IMR-90 (cell line): ENCODE measurements around the gene LPCAT4. TPM values are rescaled to one million over a fixed set of nuclear protein-coding genes. Genes with fewer than 3 reads are reported as not detected.

Experiments
- ATAC-seq: fragments of 200-7000 bp; cut with Tn5 transposase; 2 replicates; pipeline ENCODE4 v1.9.1; 2020; ENCODE audit warnings: low read depth, mild to moderate bottlenecking, moderate library complexity
- BruUV-seq: library from RNA; stranded (reverse); fragments of 400-500 nt; replicated peaks from 2 replicates; lab custom pipeline; 2021; lab: Mats Ljungman, UMichigan
- CTCF ChIA-PET: fragments of 300-600 bp; formaldehyde crosslinking; extraction: SDS; loops from one replicate; lab custom pipeline; 2021; ENCODE audit warnings: antibody characterized with exemption; lab: Yijun Ruan, JAX
- POLR2A ChIA-PET: fragments of 300-600 bp; sonication (Branson Sonifier 250); formaldehyde crosslinking; loops from one replicate; lab custom pipeline; 2022; ENCODE audit warnings: antibody characterized with exemption; ENCODE audit not compliant: unreplicated experiment; lab: Charles Lee
- DNase-seq: peaks from one replicate; pipeline ENCODE4 v3.0.0; 2013
- H2AFZ ChIP-seq: replicated peaks from 2 replicates; pipeline ENCODE3; 2013; ENCODE audit warnings: low read length, mild to moderate bottlenecking; ENCODE audit not compliant: poor library complexity
- H2AK5ac ChIP-seq: 2 replicates; pipeline ENCODE4 v1.6.1; 2013; ENCODE audit warnings: low read depth, low read length, inconsistent platforms
- H2AK9ac ChIP-seq: replicated peaks from 2 replicates; pipeline ENCODE3; 2013; ENCODE audit warnings: mild to moderate bottlenecking, low read depth, low read length, moderate library complexity; ENCODE audit not compliant: poor library complexity
- H2BK120ac ChIP-seq: 2 replicates; pipeline ENCODE4 v1.6.1; 2013; ENCODE audit warnings: low read depth, low read length, inconsistent platforms
- H2BK15ac ChIP-seq: 3 replicates; pipeline ENCODE4 v1.6.1; 2013; ENCODE audit warnings: low read depth, low read length, inconsistent platforms
- H2BK20ac ChIP-seq: 2 replicates; pipeline ENCODE4 v1.6.1; 2013; ENCODE audit warnings: low read depth, mild to moderate bottlenecking, inconsistent platforms, low read length, moderate library complexity
- H2BK5ac ChIP-seq: 2 replicates; pipeline ENCODE4 v1.6.1; 2013; ENCODE audit warnings: mild to moderate bottlenecking, low read depth, low read length, inconsistent platforms; ENCODE audit not compliant: poor library complexity, severe bottlenecking
- H3K14ac ChIP-seq: replicated peaks from 2 replicates; pipeline ENCODE4 v1.6.1; 2013; ENCODE audit warnings: low read depth, low read length, inconsistent platforms
- H3K18ac ChIP-seq: 2 replicates; pipeline ENCODE4 v1.6.1; 2013; ENCODE audit warnings: low read depth, low read length, control low read depth
- H3K23ac ChIP-seq: 2 replicates; pipeline ENCODE4 v1.6.1; 2013; ENCODE audit warnings: low read depth, low read length, inconsistent platforms
- H3K27ac ChIP-seq: 2 replicates; pipeline ENCODE4 v1.5.1; 2013; ENCODE audit warnings: mild to moderate bottlenecking, control low read depth, low read length; ENCODE audit not compliant: insufficient read depth
- H3K27me3 ChIP-seq: 2 replicates; pipeline ENCODE4 v1.6.1; 2013; ENCODE audit warnings: low read length; ENCODE audit not compliant: control insufficient read depth, insufficient read depth
- H3K36me3 ChIP-seq: 2 replicates; pipeline ENCODE4 v1.6.1; 2013; ENCODE audit warnings: low read length, mixed read lengths; ENCODE audit not compliant: control insufficient read depth, insufficient read depth
- H3K4ac ChIP-seq: 2 replicates; pipeline ENCODE4 v1.6.1; 2013; ENCODE audit warnings: low read depth, low read length, inconsistent platforms
- H3K4me1 ChIP-seq: 2 replicates; pipeline ENCODE4 v1.6.1; 2013; ENCODE audit warnings: low read length, mixed read lengths; ENCODE audit not compliant: control insufficient read depth, insufficient read depth
- H3K4me2 ChIP-seq: 2 replicates; pipeline ENCODE4 v1.6.1; 2013; ENCODE audit warnings: low read depth, mild to moderate bottlenecking, control low read depth, low read length, moderate library complexity
- H3K4me3 ChIP-seq: 2 replicates; pipeline ENCODE4 v1.5.1; 2013; ENCODE audit warnings: low read depth, mild to moderate bottlenecking, control low read depth, low read length, moderate library complexity; ENCODE audit not compliant: insufficient read depth
- H3K56ac ChIP-seq: 2 replicates; pipeline ENCODE4 v1.6.1; 2013; ENCODE audit warnings: low read length, inconsistent platforms; ENCODE audit not compliant: insufficient read depth; ENCODE audit errors: extremely low read depth
- H3K79me1 ChIP-seq, 2 experiments: 2 replicates each; pipeline ENCODE4 v1.6.1; 2013; ENCODE audit warnings: low read length in 2 of 2, inconsistent platforms in 1 of 2, low read depth in 1 of 2
- H3K9ac ChIP-seq: 2 replicates; pipeline ENCODE4 v1.6.1; 2013; ENCODE audit warnings: low read depth, low read length, control low read depth
- H3K9me1 ChIP-seq: 2 replicates; pipeline ENCODE4 v1.6.1; 2013; ENCODE audit warnings: low read length, inconsistent platforms; ENCODE audit not compliant: insufficient read depth
- H3K9me3 ChIP-seq: 2 replicates; pipeline ENCODE4 v1.6.1; 2013; ENCODE audit warnings: low read length; ENCODE audit not compliant: control insufficient read depth, insufficient read depth
- H4K20me1 ChIP-seq: 2 replicates; pipeline ENCODE4 v1.6.1; 2013; ENCODE audit warnings: low read length, inconsistent platforms; ENCODE audit not compliant: insufficient read depth
- H4K5ac ChIP-seq: 2 replicates; pipeline ENCODE4 v1.6.1; 2013; ENCODE audit warnings: mild to moderate bottlenecking, low read depth, low read length, control low read depth
- H4K8ac ChIP-seq, 2 experiments: 2 replicates each; pipeline ENCODE4 v1.6.1; 2013; ENCODE audit warnings: low read depth in 2 of 2, low read length in 2 of 2, control low read depth in 1 of 2, inconsistent platforms in 1 of 2
- H4K91ac ChIP-seq: 2 replicates; pipeline ENCODE4 v1.6.1; 2013; ENCODE audit warnings: low read depth, low read length, inconsistent platforms; ENCODE audit not compliant: insufficient read depth
- BHLHE40 ChIP-seq: fragments of 150-350 bp; IDR thresholded peaks from 2 replicates; pipeline ENCODE4 v1.6.1; 2016; ENCODE audit warnings: mild to moderate bottlenecking, low read depth, low read length
- CEBPB ChIP-seq: IDR thresholded peaks from 2 replicates; pipeline ENCODE4 v1.6.1; 2012; ENCODE audit warnings: low read depth, low read length, improper control_type of control experiment
- CHD1 ChIP-seq: IDR thresholded peaks from 2 replicates; pipeline ENCODE4 v1.6.1; 2012; ENCODE audit warnings: low read depth, low read length, improper control_type of control experiment
- CTCF ChIP-seq: conservative IDR thresholded peaks from 2 replicates; pipeline ENCODE4 v1.5.1; 2012; ENCODE audit warnings: mild to moderate bottlenecking, low read depth, low read length, improper control_type of control experiment
- FOS ChIP-seq: fragments of 150-350 bp; IDR thresholded peaks from 2 replicates; pipeline ENCODE4 v1.6.1; 2016; ENCODE audit warnings: low read depth, low read length
- MAFK ChIP-seq: IDR thresholded peaks from 2 replicates; pipeline ENCODE4 v1.6.1; 2012; ENCODE audit warnings: low read depth, low read length, improper control_type of control experiment
- MAZ ChIP-seq: IDR thresholded peaks from 2 replicates; pipeline ENCODE4 v1.6.1; 2012; ENCODE audit warnings: low read depth, mild to moderate bottlenecking, low read length, improper control_type of control experiment, moderate library complexity, borderline replicate concordance
- MXI1 ChIP-seq: IDR thresholded peaks from 2 replicates; pipeline ENCODE4 v1.6.1; 2012; ENCODE audit warnings: low read depth, mild to moderate bottlenecking, low read length, moderate library complexity, borderline replicate concordance
- NFE2L2 ChIP-seq: fragments of 150-350 bp; IDR thresholded peaks from 2 replicates; pipeline ENCODE4 v1.6.1; 2016; ENCODE audit warnings: low read depth, mild to moderate bottlenecking, low read length
- POLR2A ChIP-seq: IDR thresholded peaks from 2 replicates; pipeline ENCODE4 v1.6.1; 2012; ENCODE audit warnings: mild to moderate bottlenecking, low read depth, low read length
- RAD21 ChIP-seq: IDR thresholded peaks from 2 replicates; pipeline ENCODE4 v1.6.1; 2012; ENCODE audit warnings: low read length, improper control_type of control experiment
- RCOR1 ChIP-seq: IDR thresholded peaks from 2 replicates; pipeline ENCODE4 v1.6.1; 2012; ENCODE audit warnings: mild to moderate bottlenecking, low read length, improper control_type of control experiment; ENCODE audit not compliant: insufficient replicate concordance
- RFX5 ChIP-seq: IDR thresholded peaks from 2 replicates; pipeline ENCODE4 v1.8.0; 2012; ENCODE audit warnings: low read depth, mild to moderate bottlenecking, low read length, moderate library complexity
- SMC3 ChIP-seq: fragments of 150-350 bp; IDR thresholded peaks from 2 replicates; pipeline ENCODE4 v1.6.1; 2016; ENCODE audit warnings: low read depth, mild to moderate bottlenecking, antibody characterized with exemption, low read length, moderate library complexity
- USF2 ChIP-seq: fragments of 150-350 bp; IDR thresholded peaks from 2 replicates; pipeline ENCODE4 v1.6.1; 2017; ENCODE audit warnings: mild to moderate bottlenecking, antibody characterized with exemption, low read length, low read depth
- WGBS, 2 experiments: methylation state at CpG; one replicate each; pipeline versions ENCODE4 v1.1.5 to v1.1.7; 2013; ENCODE audit warnings: missing lambda C conversion rate in 2 of 2; ENCODE audit not compliant: insufficient read length in 1 of 2; ENCODE audit errors: extremely low coverage in 2 of 2; 5-methylcytosine and 5-hydroxymethylcytosine counted together
- dilution Hi-C: fragments of 300-500 bp; cut with HindIII; formaldehyde crosslinking; loops from one replicate; pipeline ENCODE4 v1.14.3; 2018; ENCODE audit warnings: low sequenced_read_pairs; ENCODE audit not compliant: unreplicated experiment
- in situ Hi-C: fragments of 300-500 bp; cut with MboI; formaldehyde crosslinking; loops from 3 replicates; pipeline ENCODE4 v1.14.3; 2019; ENCODE audit warnings: low sequenced_read_pairs, inconsistent platforms, mixed read lengths
- intact Hi-C: fragments of 100-400 bp; cut with micrococcal nuclease; formaldehyde crosslinking; loops from 2 replicates; pipeline ENCODE4 v1.10.0; 2022
- polyA plus RNA-seq, 3 experiments: library from polyadenylated mRNA; depleted of rRNA; stranded (reverse); fragments of >200 nt; gene quantifications; 2 replicates each; pipeline ENCODE4 v1.2.3, GENCODE V29; 2012; ENCODE audit warnings: low replicate concordance in 1 of 3
- total RNA-seq: library from RNA; depleted of rRNA; stranded (reverse); fragments of >200 nt; gene quantifications from 2 replicates; pipeline ENCODE4 v1.2.3, GENCODE V29; 2012
- TF ChIP-seq, protein P1 (sequence below): fragments of 150-350 bp; IDR thresholded peaks from 2 replicates; pipeline ENCODE4 v1.6.1; 2016; ENCODE audit warnings: low read depth, mild to moderate bottlenecking, low read length, moderate library complexity, borderline replicate concordance

Gene LPCAT4
- total and polyA plus RNA-seq, 2 of the 4 experiments (the other 2 are of a cell fraction): 3.8 to 44.4 TPM

DNA sequence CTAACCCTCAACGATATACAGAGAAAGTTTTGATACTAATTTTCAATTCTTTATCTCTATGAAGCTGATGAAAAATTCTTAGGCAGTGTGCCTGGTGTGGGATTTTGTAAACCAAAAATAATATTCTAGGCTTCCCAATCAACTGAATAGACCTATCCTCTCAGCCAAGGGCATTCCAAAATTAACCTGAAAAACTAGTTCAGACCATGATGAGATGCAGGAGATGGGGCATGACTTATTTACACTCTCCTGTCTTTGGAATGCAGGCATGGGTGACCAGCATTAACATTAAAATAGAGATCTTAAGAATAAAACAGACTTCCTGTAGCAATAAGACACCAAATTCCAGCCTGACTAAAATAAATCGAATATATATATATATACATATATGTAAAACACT, 7.8 kb upstream of the LPCAT4 start:
- Histone ChIP-seq H3K4ac (no peak overlapping the region), H3K23ac (no peak overlapping the region), H3K4me1 (no peaks in the 10 kb centered on the region), H3K27me3 (no peaks in the 10 kb centered on the region), H3K9me3 (no peaks in the 10 kb centered on the region), H3K79me1 (no peaks in the 10 kb centered on the region; a peak in 1 of 4 replicates), H3K56ac (no peak overlapping the region), H4K5ac (no peak overlapping the region), H4K20me1 (no peaks in the 10 kb centered on the region), H3K36me3 (no peaks in the 10 kb centered on the region), H3K9ac (no peak overlapping the region), H3K9me1 (peaks cover 2% of the 10 kb centered on the region; the same call in 1 of the 2 replicates), H4K91ac (no peak overlapping the region), H3K4me2 (no peak overlapping the region), H3K18ac (no peak overlapping the region), H3K27ac (no peak overlapping the region), H2AK9ac (no peak overlapping the region), H2BK120ac (no peak overlapping the region), H2AK5ac (no peak overlapping the region), H3K14ac (no peak overlapping the region), H2BK20ac (no peak overlapping the region), H2BK5ac (no peak overlapping the region), H4K8ac (no peak overlapping the region), H2BK15ac (no peak overlapping the region), H3K4me3 (no peak overlapping the region), H2AFZ (no peak overlapping the region)
- ATAC-seq: no peak
- in situ Hi-C loops (no loop called here), intact Hi-C loops (no loop called here), dilution Hi-C loops (no loop called here)
- POLR2A ChIA-PET: no interaction called here
- no peak for DNase-seq
- CTCF ChIA-PET: no interaction called here
- WGBS, 2 experiments: no CpG with 5 or more reads among the region's 2 CpGs
- no peak for TF ChIP-seq FOS
- TF ChIP-seq RAD21: no peak
- no peak for TF ChIP-seq MAZ
- no peak for TF ChIP-seq MAFK
- TF ChIP-seq RCOR1: no peak
- TF ChIP-seq RFX5: no peak
- TF ChIP-seq NFE2L2: no peak
- no peak for TF ChIP-seq USF2
- TF ChIP-seq, protein P1, sequence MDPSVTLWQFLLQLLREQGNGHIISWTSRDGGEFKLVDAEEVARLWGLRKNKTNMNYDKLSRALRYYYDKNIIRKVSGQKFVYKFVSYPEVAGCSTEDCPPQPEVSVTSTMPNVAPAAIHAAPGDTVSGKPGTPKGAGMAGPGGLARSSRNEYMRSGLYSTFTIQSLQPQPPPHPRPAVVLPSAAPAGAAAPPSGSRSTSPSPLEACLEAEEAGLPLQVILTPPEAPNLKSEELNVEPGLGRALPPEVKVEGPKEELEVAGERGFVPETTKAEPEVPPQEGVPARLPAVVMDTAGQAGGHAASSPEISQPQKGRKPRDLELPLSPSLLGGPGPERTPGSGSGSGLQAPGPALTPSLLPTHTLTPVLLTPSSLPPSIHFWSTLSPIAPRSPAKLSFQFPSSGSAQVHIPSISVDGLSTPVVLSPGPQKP: no peak
- no peak for TF ChIP-seq MXI1
- TF ChIP-seq POLR2A: no peak
- TF ChIP-seq BHLHE40: no peak
- no peak for TF ChIP-seq CTCF
- no peak for TF ChIP-seq CEBPB
- no peak for TF ChIP-seq SMC3
- no peak for TF ChIP-seq CHD1
- no TSS peak for BruUV-seq
